PFSK-1 (cell line): ENCODE data around the gene COL9A2.

ENCODE experiments used
- FOXP2 ChIP-seq: optimal IDR thresholded peaks from 2 replicates; pipeline ENCODE3; 2011; ENCODE audit warnings: borderline replicate concordance, control low read depth, inconsistent platforms; ENCODE audit not compliant: insufficient read depth; ENCODE audit errors: extremely low read length, extremely low read depth
- POLR2AphosphoS5 ChIP-seq: IDR thresholded peaks from 2 replicates; pipeline ENCODE4 v1.6.1; 2012; ENCODE audit warnings: low read depth, mild to moderate bottlenecking, control low read depth, low read length, moderate library complexity
- SIN3A ChIP-seq: IDR thresholded peaks from 2 replicates; pipeline ENCODE4 v1.6.1; 2012; ENCODE audit warnings: mild to moderate bottlenecking, low read length, moderate library complexity, borderline replicate concordance; ENCODE audit not compliant: insufficient read depth
- TAF1 ChIP-seq: IDR thresholded peaks from 2 replicates; pipeline ENCODE4 v1.6.1; 2012; ENCODE audit warnings: low read length, control low read depth, borderline replicate concordance; ENCODE audit not compliant: insufficient read depth
- TF ChIP-seq, protein P1 (sequence below), 2 experiments: IDR thresholded peaks; 2 replicates each; pipeline versions ENCODE4 v1.6.1 to v1.8.0; 2011 to 2012; ENCODE audit warnings: low read depth in 2 of 2, low read length in 2 of 2, control low read depth in 1 of 2, inconsistent platforms in 1 of 2, mild to moderate bottlenecking in 1 of 2, moderate library complexity in 1 of 2; ENCODE audit not compliant: insufficient read depth in 1 of 2

The COL9A2 gene

DNA sequence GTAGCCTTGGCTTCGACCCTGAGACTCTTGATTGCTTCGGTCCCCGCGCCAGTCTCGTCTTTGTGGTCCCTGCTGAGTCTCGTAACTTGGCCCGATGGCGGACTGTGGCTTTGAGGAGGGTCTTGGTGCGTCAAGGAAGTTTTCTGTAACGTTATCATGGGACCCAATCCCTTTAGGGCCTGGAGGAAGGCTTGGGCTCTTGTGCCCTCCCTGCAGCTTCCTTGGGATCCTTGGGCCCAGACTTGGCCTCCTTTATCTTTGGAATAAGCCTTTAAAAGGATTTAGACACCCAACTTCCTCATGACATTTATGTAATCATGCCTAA lies 58.7 kb downstream of the COL9A2 start:
- TF ChIP-seq, protein P1, sequence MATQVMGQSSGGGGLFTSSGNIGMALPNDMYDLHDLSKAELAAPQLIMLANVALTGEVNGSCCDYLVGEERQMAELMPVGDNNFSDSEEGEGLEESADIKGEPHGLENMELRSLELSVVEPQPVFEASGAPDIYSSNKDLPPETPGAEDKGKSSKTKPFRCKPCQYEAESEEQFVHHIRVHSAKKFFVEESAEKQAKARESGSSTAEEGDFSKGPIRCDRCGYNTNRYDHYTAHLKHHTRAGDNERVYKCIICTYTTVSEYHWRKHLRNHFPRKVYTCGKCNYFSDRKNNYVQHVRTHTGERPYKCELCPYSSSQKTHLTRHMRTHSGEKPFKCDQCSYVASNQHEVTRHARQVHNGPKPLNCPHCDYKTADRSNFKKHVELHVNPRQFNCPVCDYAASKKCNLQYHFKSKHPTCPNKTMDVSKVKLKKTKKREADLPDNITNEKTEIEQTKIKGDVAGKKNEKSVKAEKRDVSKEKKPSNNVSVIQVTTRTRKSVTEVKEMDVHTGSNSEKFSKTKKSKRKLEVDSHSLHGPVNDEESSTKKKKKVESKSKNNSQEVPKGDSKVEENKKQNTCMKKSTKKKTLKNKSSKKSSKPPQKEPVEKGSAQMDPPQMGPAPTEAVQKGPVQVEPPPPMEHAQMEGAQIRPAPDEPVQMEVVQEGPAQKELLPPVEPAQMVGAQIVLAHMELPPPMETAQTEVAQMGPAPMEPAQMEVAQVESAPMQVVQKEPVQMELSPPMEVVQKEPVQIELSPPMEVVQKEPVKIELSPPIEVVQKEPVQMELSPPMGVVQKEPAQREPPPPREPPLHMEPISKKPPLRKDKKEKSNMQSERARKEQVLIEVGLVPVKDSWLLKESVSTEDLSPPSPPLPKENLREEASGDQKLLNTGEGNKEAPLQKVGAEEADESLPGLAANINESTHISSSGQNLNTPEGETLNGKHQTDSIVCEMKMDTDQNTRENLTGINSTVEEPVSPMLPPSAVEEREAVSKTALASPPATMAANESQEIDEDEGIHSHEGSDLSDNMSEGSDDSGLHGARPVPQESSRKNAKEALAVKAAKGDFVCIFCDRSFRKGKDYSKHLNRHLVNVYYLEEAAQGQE (IDR thresholded peaks at IDR 0.05; ENCODE audit: insufficient read depth in 1 of 2, low read depth in 2 of 2, low read length in 2 of 2) = no peak
- TF ChIP-seq POLR2AphosphoS5 (no peak), FOXP2 (no peak), TAF1 (no peak), SIN3A (no peak)

DNA sequence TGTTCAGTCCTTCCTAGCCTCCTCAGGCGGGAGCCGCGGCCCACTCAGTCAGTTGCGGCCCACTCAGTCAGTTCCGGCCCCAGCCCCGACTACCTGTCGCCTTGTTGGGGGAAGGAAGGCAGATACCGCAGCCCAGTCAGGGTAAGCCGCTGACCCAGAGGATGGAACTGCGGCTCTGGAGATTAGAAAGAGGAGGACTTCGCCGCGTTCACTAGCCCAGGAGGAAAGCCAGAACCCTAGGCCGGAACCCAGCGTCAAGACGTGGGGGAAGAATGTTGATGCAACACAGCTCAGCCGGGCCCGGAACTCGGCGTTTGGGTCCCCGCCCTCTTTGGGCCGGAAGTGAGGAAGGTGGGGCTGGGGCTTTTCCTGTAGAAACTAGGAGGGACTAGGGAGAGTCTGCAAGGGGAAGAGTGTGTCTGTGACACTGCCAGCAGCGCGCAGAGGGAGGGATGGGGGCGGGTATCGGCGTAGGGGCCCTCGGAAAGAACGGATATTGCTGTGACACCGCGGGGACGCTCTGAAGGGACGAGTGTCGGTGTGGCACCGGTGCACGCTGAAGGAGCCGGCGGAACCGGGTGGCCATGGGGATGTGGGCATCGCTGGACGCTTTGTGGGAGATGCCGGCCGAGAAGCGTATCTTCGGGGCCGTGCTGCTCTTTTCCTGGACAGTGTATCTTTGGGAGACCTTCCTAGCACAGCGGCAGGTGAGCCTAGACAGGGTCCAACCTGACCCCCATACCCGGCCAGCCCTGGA lies 59.2 kb downstream of the COL9A2 start, which contains the start of gene ZMPSTE24:
TSS of gene ZMPSTE24 (plus strand) at position 549 of the 757 bp plus-strand sequence. CDS start at position 585, 36 bp downstream.
- TF ChIP-seq SIN3A (peak; percentile 89; the same call in 1 of the 2 replicates), POLR2AphosphoS5 (peak; percentile 87), TAF1 (peak; percentile 91), FOXP2 (peak; percentile 72)
- TF ChIP-seq, protein P1 (IDR thresholded peaks at IDR 0.05; ENCODE audit: insufficient read depth in 1 of 2, low read depth in 2 of 2, low read length in 2 of 2) = peak; percentile 46 to 59; a peak in 2 of 4 replicates

DNA sequence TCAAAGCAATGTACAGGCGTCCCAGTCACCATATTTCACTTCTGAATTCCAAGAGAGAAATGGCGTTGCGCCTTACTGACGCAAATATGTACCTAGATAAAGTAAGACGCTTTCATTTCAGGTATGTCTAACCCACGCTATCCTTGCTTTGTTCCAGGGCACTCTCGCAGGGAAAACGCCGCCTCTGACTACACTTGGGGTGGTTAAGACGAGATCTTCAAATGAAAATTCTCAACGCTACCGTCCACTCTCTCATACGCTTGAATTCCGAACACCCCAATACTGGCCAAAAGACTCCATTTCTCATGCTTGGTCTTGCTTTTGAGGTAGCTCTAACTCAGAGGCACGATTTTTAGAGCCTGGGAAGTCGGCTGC lies 59.8 kb downstream of the COL9A2 start:
- no peak for TF ChIP-seq FOXP2
- no peak for TF ChIP-seq TAF1
- no peak for TF ChIP-seq SIN3A
- TF ChIP-seq POLR2AphosphoS5 = no peak
- TF ChIP-seq, protein P1 (IDR thresholded peaks at IDR 0.05; ENCODE audit: insufficient read depth in 1 of 2, low read depth in 2 of 2, low read length in 2 of 2) = no peak

- TF ChIP-seq, protein P1 (IDR thresholded peaks at IDR 0.05; ENCODE audit: insufficient read depth in 1 of 2, low read depth in 2 of 2, low read length in 2 of 2) = no peak
- TF ChIP-seq TAF1 = no peak
- no peak for TF ChIP-seq SIN3A
- TF ChIP-seq POLR2AphosphoS5 = no peak
- no peak for TF ChIP-seq FOXP2
Measured at GRCh38 chr1:40256401-40257084, 60.5 kb downstream of the COL9A2 start.
